HCT116 (cell line): ENCODE data around the gene SPACA6. TPM values are rescaled to one million over a fixed set of nuclear protein-coding genes. Genes with fewer than 3 reads are reported as not detected.

ENCODE experiments used
- ATAC-seq: fragments of 200-7000 bp; cut with Tn5 transposase; 2 replicates; pipeline ENCODE4 v1.9.1; 2020; ENCODE audit warnings: mild to moderate bottlenecking, moderate library complexity
- BruUV-seq: library from RNA; stranded (reverse); fragments of 400-500 nt; replicated peaks from 2 replicates; lab custom pipeline; 2021; lab: Mats Ljungman, UMichigan
- CTCF ChIA-PET: fragments of 300-600 bp; sonication (Branson Sonifier 250); formaldehyde crosslinking; loops from one replicate; lab custom pipeline; 2021; ENCODE audit warnings: antibody characterized with exemption; lab: Charles Lee
- POLR2A ChIA-PET: fragments of 300-600, 350-600 bp; sonication (Branson Sonifier 250); formaldehyde crosslinking; loops from one replicate; lab custom pipeline; 2021; ENCODE audit warnings: antibody characterized with exemption; lab: Charles Lee
- RAD21 ChIA-PET, 2 experiments: fragments of 300-600 bp; sonication (Branson Sonifier 250); formaldehyde crosslinking; loops; one replicate each; lab custom pipeline; 2023; ENCODE audit warnings: low total read pairs in 2 of 2; ENCODE audit not compliant: uncharacterized antibody in 2 of 2, unreplicated experiment in 2 of 2, low non-redundant PET in 1 of 2; lab: Charles Lee
- DNase-seq: peaks from one replicate; pipeline ENCODE4 v3.0.0-alpha.2; 2010; ENCODE audit warnings: low read depth, low spot score
- H2AFZ ChIP-seq: fragments of 200-600 bp; shearing (Covaris generic), sonication (generic); 2 replicates; pipeline ENCODE4 v1.6.1; 2017; ENCODE audit warnings: low read depth, mixed run types, mixed read lengths, antibody characterized with exemption, low read length; ENCODE audit not compliant: poor library complexity, severe bottlenecking
- H3K27ac ChIP-seq: 2 replicates; pipeline ENCODE4 v1.5.1; 2012; ENCODE audit warnings: low read depth, low read length
- H3K27me3 ChIP-seq: fragments of 200-600 bp; sonication (generic); 2 replicates; pipeline ENCODE4 v1.6.1; 2016; ENCODE audit warnings: mixed run types, low read length, mixed read lengths; ENCODE audit not compliant: insufficient read depth
- H3K36me3 ChIP-seq, 2 experiments: fragments of 200-500 bp in 1 of 2; fragments of 200-600 bp in 1 of 2; sonication (Bioruptor generic) in 1 of 2; sonication (generic) in 1 of 2; 2 replicates each; pipeline versions ENCODE4 v1.5.1 to v1.6.1; 2014 to 2016; ENCODE audit warnings: low read length in 2 of 2, inconsistent platforms in 1 of 2, mixed read lengths in 1 of 2, mixed run types in 1 of 2; ENCODE audit not compliant: insufficient read depth in 2 of 2, control insufficient read depth in 1 of 2
- H3K4me1 ChIP-seq, 2 experiments: fragments of 200-600 bp in 1 of 2; sonication (generic) in 1 of 2; 2 replicates each; pipeline versions ENCODE4 v1.5.1 to v1.6.1; 2012 to 2017; ENCODE audit warnings: low read length in 2 of 2, inconsistent platforms in 1 of 2, mild to moderate bottlenecking in 1 of 2, mixed read lengths in 1 of 2, mixed run types in 1 of 2, moderate library complexity in 1 of 2; ENCODE audit not compliant: insufficient read depth in 2 of 2, control insufficient read depth in 1 of 2
- H3K4me2 ChIP-seq: fragments of 200-600 bp; sonication (generic); 2 replicates; pipeline ENCODE4 v1.6.1; 2017; ENCODE audit warnings: mixed run types, low read length, mixed read lengths
- H3K4me3 ChIP-seq, 2 experiments: fragments of 200-600 bp in 1 of 2; sonication (generic) in 1 of 2; replicated peaks in 1 of 2; 2 replicates each; pipeline ENCODE4 v1.5.1; 2011 to 2016; ENCODE audit warnings: low read length in 2 of 2, control low read depth in 1 of 2, low read depth in 1 of 2, mild to moderate bottlenecking in 1 of 2, mixed read lengths in 1 of 2, mixed run types in 1 of 2
- H3K79me2 ChIP-seq: fragments of 200-600 bp; sonication (generic); 2 replicates; pipeline ENCODE4 v1.6.1; 2017; ENCODE audit warnings: mild to moderate bottlenecking, mixed run types, low read length, moderate library complexity, mixed read lengths; ENCODE audit not compliant: insufficient read depth
- H3K9ac ChIP-seq: fragments of 200-600 bp; sonication (generic); 2 replicates; pipeline ENCODE4 v1.6.1; 2016; ENCODE audit warnings: low read length, mixed read lengths
- H3K9me2 ChIP-seq: fragments of 200-600 bp; sonication (generic), shearing (Covaris generic); 2 replicates; pipeline ENCODE4 v1.6.1; 2017; ENCODE audit warnings: mixed run types, mild to moderate bottlenecking, moderate library complexity; ENCODE audit not compliant: insufficient read depth
- H3K9me3 ChIP-seq, 2 experiments: fragments of 200-500 bp in 1 of 2; fragments of 200-600 bp in 1 of 2; sonication (Bioruptor generic) in 1 of 2; sonication (generic) in 1 of 2; 2 replicates each; pipeline ENCODE4 v1.6.1; 2014 to 2017; ENCODE audit warnings: low read length in 2 of 2, mixed read lengths in 2 of 2, inconsistent platforms in 1 of 2, low read depth in 1 of 2, mild to moderate bottlenecking in 1 of 2, mixed run types in 1 of 2, moderate library complexity in 1 of 2; ENCODE audit not compliant: control insufficient read depth in 1 of 2, insufficient read depth in 1 of 2
- H4K20me1 ChIP-seq: fragments of 200-600 bp; sonication (generic), shearing (Covaris generic); 2 replicates; pipeline ENCODE4 v1.6.1; 2017; ENCODE audit warnings: mixed run types, mild to moderate bottlenecking, moderate library complexity; ENCODE audit not compliant: insufficient read depth
- CBX3 ChIP-seq: IDR thresholded peaks from 2 replicates; pipeline ENCODE4 v1.6.1; 2012; ENCODE audit warnings: low read depth
- EGR1 ChIP-seq: IDR thresholded peaks from 2 replicates; pipeline ENCODE4 v1.6.1; 2012; ENCODE audit warnings: low read depth
- EZH2 ChIP-seq: fragments of 200-600 bp; sonication (generic); IDR thresholded peaks from 2 replicates; pipeline ENCODE4 v1.6.1; 2017; ENCODE audit warnings: antibody characterized with exemption, mixed run types
- FOSL1 ChIP-seq: IDR thresholded peaks from 2 replicates; pipeline ENCODE4 v1.6.1; 2012; ENCODE audit warnings: low read depth
- JUND ChIP-seq: IDR thresholded peaks from 2 replicates; pipeline ENCODE4 v1.6.1; 2012
- POLR2A ChIP-seq: IDR thresholded peaks from 2 replicates; pipeline ENCODE4 v1.7.0; 2011; ENCODE audit warnings: borderline replicate concordance; ENCODE audit not compliant: insufficient read depth, insufficient read length; ENCODE audit errors: extremely low read depth
- SRF ChIP-seq: IDR thresholded peaks from 2 replicates; pipeline ENCODE4 v1.6.1; 2012; ENCODE audit warnings: low read depth
- ZFX ChIP-seq: fragments of 450-650 bp; IDR thresholded peaks from 2 replicates; pipeline ENCODE4 v1.6.1; 2017
- intact Hi-C: fragments of 100-400 bp; cut with micrococcal nuclease; formaldehyde crosslinking; loops from 2 replicates; pipeline ENCODE4 v1.10.0; 2022
- total RNA-seq: library from RNA; stranded (reverse); gene quantifications from one replicate; pipeline ENCODE4 v1.2.1, GENCODE V29; 2021; ENCODE audit not compliant: unreplicated experiment
- TF ChIP-seq, protein P1 (sequence below): IDR thresholded peaks from 2 replicates; pipeline ENCODE4 v1.6.1; 2011; ENCODE audit warnings: mild to moderate bottlenecking, low read length, moderate library complexity; ENCODE audit not compliant: insufficient replicate concordance; ENCODE audit errors: extremely low read depth
- TF ChIP-seq, protein P2 (sequence below), 3 experiments: fragments of 200-600 bp in 1 of 3; sonication (generic) in 1 of 3; IDR thresholded peaks in 2 of 3; conservative IDR thresholded peaks in 1 of 3; 2 replicates each; pipeline ENCODE4 v1.5.1; 2012 to 2017; ENCODE audit warnings: low read depth in 2 of 3, low read length in 2 of 3, antibody characterized with exemption in 1 of 3, borderline replicate concordance in 1 of 3, control low read depth in 1 of 3, mild to moderate bottlenecking in 1 of 3, mixed read lengths in 1 of 3, mixed run types in 1 of 3, moderate library complexity in 1 of 3; ENCODE audit not compliant: insufficient read depth in 1 of 3
- TF ChIP-seq, protein P3 (sequence below): IDR thresholded peaks from 2 replicates; pipeline ENCODE4 v1.6.1; 2012; ENCODE audit warnings: low read depth

The SPACA6 gene
- total RNA-seq, 1 experiment from 2014 or later = 13.9 TPM

DNA sequence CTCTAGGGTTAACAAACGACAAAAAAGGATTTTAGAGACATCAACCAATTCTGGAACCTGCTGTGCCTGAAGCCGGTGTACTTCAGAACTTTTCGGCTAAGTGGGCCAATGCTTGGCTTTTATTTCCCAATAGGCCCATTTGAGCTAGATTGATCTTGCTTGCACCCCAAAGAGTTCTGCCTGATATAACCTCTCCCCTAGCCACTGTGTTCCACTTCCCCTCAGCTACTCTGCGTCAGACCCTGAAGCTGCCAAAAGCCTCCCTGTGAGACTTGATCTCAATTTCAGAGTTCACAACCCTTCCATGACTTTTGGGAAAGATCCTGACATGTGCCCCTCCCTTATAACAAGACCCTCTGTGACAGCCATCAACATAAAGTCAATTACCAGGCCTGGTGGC is 40.9 kb upstream of the SPACA6 start:
- Histone ChIP-seq H3K4me3 (no peak overlapping the region), H3K27ac (no peak overlapping the region), H3K4me2 (no peak overlapping the region), H3K79me2 (no peaks in the 10 kb centered on the region), H2AFZ (no peak overlapping the region), H3K4me1 (peaks cover 0 to 5% of the 10 kb centered on the region in 2 experiments; a peak in 2 of 4 replicates), H3K9ac (no peak overlapping the region), H3K36me3 (no peaks in the 10 kb centered on the region), H3K9me3 (no peaks in the 10 kb centered on the region), H3K9me2 (no peaks in the 10 kb centered on the region), H3K27me3 (peaks cover 14% of the 10 kb centered on the region; the same call in 1 of the 2 replicates), H4K20me1 (no peaks in the 10 kb centered on the region)
- DNase-seq (no peak), ATAC-seq (no peak)
- no TSS peak for BruUV-seq
- intact Hi-C loops = no loop called here
- ChIA-PET POLR2A (no interaction called here), RAD21 (interaction anchor here in 1 of 2 experiments (0.6 kb wide), 1 partner anchor 9 kb away, joined by 3 read pairs; no protein-coding TSS in a partner anchor), CTCF (no interaction called here)
- TF ChIP-seq EGR1 (no peak), POLR2A (no peak), ZFX (no peak), EZH2 (no peak), FOSL1 (no peak), JUND (no peak)
- TF ChIP-seq, protein P1, sequence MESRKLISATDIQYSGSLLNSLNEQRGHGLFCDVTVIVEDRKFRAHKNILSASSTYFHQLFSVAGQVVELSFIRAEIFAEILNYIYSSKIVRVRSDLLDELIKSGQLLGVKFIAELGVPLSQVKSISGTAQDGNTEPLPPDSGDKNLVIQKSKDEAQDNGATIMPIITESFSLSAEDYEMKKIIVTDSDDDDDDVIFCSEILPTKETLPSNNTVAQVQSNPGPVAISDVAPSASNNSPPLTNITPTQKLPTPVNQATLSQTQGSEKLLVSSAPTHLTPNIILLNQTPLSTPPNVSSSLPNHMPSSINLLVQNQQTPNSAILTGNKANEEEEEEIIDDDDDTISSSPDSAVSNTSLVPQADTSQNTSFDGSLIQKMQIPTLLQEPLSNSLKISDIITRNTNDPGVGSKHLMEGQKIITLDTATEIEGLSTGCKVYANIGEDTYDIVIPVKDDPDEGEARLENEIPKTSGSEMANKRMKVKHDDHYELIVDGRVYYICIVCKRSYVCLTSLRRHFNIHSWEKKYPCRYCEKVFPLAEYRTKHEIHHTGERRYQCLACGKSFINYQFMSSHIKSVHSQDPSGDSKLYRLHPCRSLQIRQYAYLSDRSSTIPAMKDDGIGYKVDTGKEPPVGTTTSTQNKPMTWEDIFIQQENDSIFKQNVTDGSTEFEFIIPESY = no peak

DNA sequence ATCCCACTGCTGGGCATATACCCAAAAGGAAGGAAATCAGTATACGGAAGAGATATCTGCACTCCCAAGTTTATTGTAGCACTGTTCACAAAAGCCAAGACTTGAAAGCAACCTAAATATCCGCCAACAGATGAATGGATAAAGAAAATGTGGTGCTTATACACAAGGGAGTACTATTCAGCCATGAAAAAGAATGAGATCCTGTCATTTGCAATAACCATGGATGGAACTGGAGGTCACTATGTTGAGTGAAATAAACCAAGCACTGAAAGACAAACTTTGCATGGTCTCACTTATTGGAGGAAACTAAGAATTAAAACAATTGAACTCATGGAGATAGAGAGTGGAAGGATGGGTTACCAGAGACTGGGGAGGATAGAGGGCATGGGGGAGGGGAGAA is 40.0 kb upstream of the SPACA6 start:
- POLR2A ChIA-PET = no interaction called here
- TF ChIP-seq CBX3 (no peak), SRF (no peak), FOSL1 (no peak)
- TF ChIP-seq, protein P2, sequence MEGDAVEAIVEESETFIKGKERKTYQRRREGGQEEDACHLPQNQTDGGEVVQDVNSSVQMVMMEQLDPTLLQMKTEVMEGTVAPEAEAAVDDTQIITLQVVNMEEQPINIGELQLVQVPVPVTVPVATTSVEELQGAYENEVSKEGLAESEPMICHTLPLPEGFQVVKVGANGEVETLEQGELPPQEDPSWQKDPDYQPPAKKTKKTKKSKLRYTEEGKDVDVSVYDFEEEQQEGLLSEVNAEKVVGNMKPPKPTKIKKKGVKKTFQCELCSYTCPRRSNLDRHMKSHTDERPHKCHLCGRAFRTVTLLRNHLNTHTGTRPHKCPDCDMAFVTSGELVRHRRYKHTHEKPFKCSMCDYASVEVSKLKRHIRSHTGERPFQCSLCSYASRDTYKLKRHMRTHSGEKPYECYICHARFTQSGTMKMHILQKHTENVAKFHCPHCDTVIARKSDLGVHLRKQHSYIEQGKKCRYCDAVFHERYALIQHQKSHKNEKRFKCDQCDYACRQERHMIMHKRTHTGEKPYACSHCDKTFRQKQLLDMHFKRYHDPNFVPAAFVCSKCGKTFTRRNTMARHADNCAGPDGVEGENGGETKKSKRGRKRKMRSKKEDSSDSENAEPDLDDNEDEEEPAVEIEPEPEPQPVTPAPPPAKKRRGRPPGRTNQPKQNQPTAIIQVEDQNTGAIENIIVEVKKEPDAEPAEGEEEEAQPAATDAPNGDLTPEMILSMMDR (IDR thresholded peaks at IDR 0.05 in 2 of 3, conservative IDR thresholded peaks at IDR 0.05 in 1 of 3; ENCODE audit: borderline replicate concordance in 1 of 3, insufficient read depth in 1 of 3, low read depth in 2 of 3, low read length in 2 of 3) = no peak
- TF ChIP-seq, protein P1 = no peak
- TF ChIP-seq, protein P3, sequence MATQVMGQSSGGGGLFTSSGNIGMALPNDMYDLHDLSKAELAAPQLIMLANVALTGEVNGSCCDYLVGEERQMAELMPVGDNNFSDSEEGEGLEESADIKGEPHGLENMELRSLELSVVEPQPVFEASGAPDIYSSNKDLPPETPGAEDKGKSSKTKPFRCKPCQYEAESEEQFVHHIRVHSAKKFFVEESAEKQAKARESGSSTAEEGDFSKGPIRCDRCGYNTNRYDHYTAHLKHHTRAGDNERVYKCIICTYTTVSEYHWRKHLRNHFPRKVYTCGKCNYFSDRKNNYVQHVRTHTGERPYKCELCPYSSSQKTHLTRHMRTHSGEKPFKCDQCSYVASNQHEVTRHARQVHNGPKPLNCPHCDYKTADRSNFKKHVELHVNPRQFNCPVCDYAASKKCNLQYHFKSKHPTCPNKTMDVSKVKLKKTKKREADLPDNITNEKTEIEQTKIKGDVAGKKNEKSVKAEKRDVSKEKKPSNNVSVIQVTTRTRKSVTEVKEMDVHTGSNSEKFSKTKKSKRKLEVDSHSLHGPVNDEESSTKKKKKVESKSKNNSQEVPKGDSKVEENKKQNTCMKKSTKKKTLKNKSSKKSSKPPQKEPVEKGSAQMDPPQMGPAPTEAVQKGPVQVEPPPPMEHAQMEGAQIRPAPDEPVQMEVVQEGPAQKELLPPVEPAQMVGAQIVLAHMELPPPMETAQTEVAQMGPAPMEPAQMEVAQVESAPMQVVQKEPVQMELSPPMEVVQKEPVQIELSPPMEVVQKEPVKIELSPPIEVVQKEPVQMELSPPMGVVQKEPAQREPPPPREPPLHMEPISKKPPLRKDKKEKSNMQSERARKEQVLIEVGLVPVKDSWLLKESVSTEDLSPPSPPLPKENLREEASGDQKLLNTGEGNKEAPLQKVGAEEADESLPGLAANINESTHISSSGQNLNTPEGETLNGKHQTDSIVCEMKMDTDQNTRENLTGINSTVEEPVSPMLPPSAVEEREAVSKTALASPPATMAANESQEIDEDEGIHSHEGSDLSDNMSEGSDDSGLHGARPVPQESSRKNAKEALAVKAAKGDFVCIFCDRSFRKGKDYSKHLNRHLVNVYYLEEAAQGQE = no peak

More for the DNA sequence above, 40.0 kb upstream of the SPACA6 start:
- H3K4me1 ChIP-seq = peaks cover 0 to 5% of the 10 kb centered on the region in 2 experiments; a peak in 2 of 4 replicates
- no TSS peak for BruUV-seq
- no peak overlapping the region for H3K27ac ChIP-seq
- H3K36me3 ChIP-seq = no peaks in the 10 kb centered on the region
- no peak overlapping the region for H2AFZ ChIP-seq
- no peaks in the 10 kb centered on the region for H3K79me2 ChIP-seq
- H3K4me2 ChIP-seq = no peak overlapping the region
- intact Hi-C loops = no loop called here
- peaks cover 12% of the 10 kb centered on the region; the same call in 1 of the 2 replicates for H3K27me3 ChIP-seq
- no peak for DNase-seq
- no peak overlapping the region for H3K4me3 ChIP-seq
- no peaks in the 10 kb centered on the region for H3K9me3 ChIP-seq
- H3K9me2 ChIP-seq = no peaks in the 10 kb centered on the region
- CTCF ChIA-PET = no interaction called here
- no peak for ATAC-seq
- no peak overlapping the region for H3K9ac ChIP-seq
- H4K20me1 ChIP-seq = no peaks in the 10 kb centered on the region
- RAD21 ChIA-PET = no interaction called here
